ENCODE results near the gene CROCC2. TPM values are rescaled to one million over a fixed set of nuclear protein-coding genes. Genes with fewer than 3 reads are reported as not detected.

Gene CROCC2
- total and polyA plus RNA-seq, 2 of the 13 experiments (the other 11 are each of a cell fraction or from before 2014, with no cell fraction given): not detected

GRCh38 chr2:240913810-240914644, 7.9 kb downstream of the CROCC2 start (continued):
- TF ChIP-seq BRF2 (CRISPR knock-in tag; IDR thresholded peaks at IDR 0.05): no peak
- no peak for TF ChIP-seq KMT2A (CRISPR knock-in tag; IDR thresholded peaks at IDR 0.05)
- no peak for TF ChIP-seq SNAI1 (CRISPR knock-in tag; IDR thresholded peaks at IDR 0.05; ENCODE audit: borderline replicate concordance)
- peak; percentile 43; the same call in 1 of the 2 replicates for TF ChIP-seq PITX1 (CRISPR knock-in tag; IDR thresholded peaks at IDR 0.05)
- no peak for TF ChIP-seq TGIF2 (CRISPR knock-in tag; IDR thresholded peaks at IDR 0.05)
- no peak for TF ChIP-seq ZFYVE20 (CRISPR knock-in tag; IDR thresholded peaks at IDR 0.05; ENCODE audit: borderline replicate concordance, low read depth)
- no peak for TF ChIP-seq ZNF782 (CRISPR knock-in tag; IDR thresholded peaks at IDR 0.05; ENCODE audit: borderline replicate concordance)
- no peak for TF ChIP-seq ZNF138 (CRISPR knock-in tag; IDR thresholded peaks at IDR 0.05; ENCODE audit: low read depth)
- TF ChIP-seq MAFF (IDR thresholded peaks at IDR 0.05; ENCODE audit: low read depth, low read length): no peak
- TF ChIP-seq TRIM22 (IDR thresholded peaks at IDR 0.05): no peak
- no peak for TF ChIP-seq RORA (CRISPR knock-in tag; IDR thresholded peaks at IDR 0.05)
- TF ChIP-seq RFX1 (IDR thresholded peaks at IDR 0.05): no peak
- no peak for TF ChIP-seq CENPT (CRISPR knock-in tag; IDR thresholded peaks at IDR 0.05; ENCODE audit: low read depth)
- peak; percentile 26; the same call in 1 of the 2 replicates for TF ChIP-seq HIVEP1 (CRISPR knock-in tag; IDR thresholded peaks at IDR 0.05)
- peak; percentile 54; the same call in 1 of the 2 replicates for TF ChIP-seq ZFX (CRISPR knock-in tag; IDR thresholded peaks at IDR 0.05; ENCODE audit: low read depth)
- no peak for TF ChIP-seq RBM22 (optimal IDR thresholded peaks at IDR 0.05; ENCODE audit: low read length)
- TF ChIP-seq NR2F6 (IDR thresholded peaks at IDR 0.05): no peak
- no peak for TF ChIP-seq NR2F6 (CRISPR knock-in tag; IDR thresholded peaks at IDR 0.05)
- TF ChIP-seq GPN1 (CRISPR knock-in tag; IDR thresholded peaks at IDR 0.05; ENCODE audit: borderline replicate concordance): no peak
- TF ChIP-seq CSRNP1 (CRISPR knock-in tag; IDR thresholded peaks at IDR 0.05): no peak
- no peak for TF ChIP-seq FUBP1 (CRISPR knock-in tag; IDR thresholded peaks at IDR 0.05; ENCODE audit: borderline replicate concordance)
- TF ChIP-seq MAZ (IDR thresholded peaks at IDR 0.05; ENCODE audit: borderline replicate concordance, low read depth, low read length): peak; percentile 84
- TF ChIP-seq MAZ (CRISPR knock-in tag; IDR thresholded peaks at IDR 0.05; ENCODE audit: low read depth): peak; percentile 78; the same call in 1 of the 2 replicates
- no peak for TF ChIP-seq TMF1 (CRISPR knock-in tag; IDR thresholded peaks at IDR 0.05; ENCODE audit: low read depth)
- TF ChIP-seq ZNF598 (CRISPR knock-in tag; IDR thresholded peaks at IDR 0.05; ENCODE audit: borderline replicate concordance): no peak

All from HepG2 (cell line).